Measurements from ENCODE around the gene RSBN1L. TPM values are rescaled to one million over a fixed set of nuclear protein-coding genes. Genes with fewer than 3 reads are reported as not detected.

Gene RSBN1L
- total RNA-seq, 4 donors from 2014 or later, result 18.7 to 40.8 (median 25.9) TPM

DNA sequence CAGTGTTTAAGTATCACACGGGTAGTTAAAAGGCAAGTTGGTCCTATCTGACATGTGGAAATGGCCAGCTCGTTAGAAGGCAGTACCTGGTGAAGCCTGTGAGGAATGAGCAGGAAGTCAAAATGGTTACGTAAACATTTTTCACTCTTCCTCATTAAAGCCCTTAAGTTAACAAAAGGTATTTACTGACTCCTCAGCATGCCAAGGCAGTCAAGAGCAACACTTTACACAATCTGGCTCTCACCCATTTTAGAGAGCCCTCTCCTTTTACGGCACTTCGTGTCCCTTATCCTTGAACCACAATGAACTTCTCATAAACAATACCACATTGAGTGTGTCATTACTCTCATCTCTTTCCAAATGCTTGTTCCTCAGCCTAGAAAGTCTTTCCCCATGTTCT is 11.0 kb upstream of the RSBN1L start:
- peak overlapping the region; percentile 15 to 76 (median 54) for H3K27ac ChIP-seq
- WGBS, 2 donors (ENCODE audit: low coverage in 1 of 2), result 28 to 38% methylated on average over 5 of the region's 5 CpGs
- TF ChIP-seq EP300 (IDR thresholded peaks at IDR 0.05), result no peak
- peak; percentile 68 for TF ChIP-seq POLR2AphosphoS5 (IDR thresholded peaks at IDR 0.05)
- TF ChIP-seq POLR2A (IDR thresholded peaks at IDR 0.05), result no peak
- TF ChIP-seq, protein P1, sequence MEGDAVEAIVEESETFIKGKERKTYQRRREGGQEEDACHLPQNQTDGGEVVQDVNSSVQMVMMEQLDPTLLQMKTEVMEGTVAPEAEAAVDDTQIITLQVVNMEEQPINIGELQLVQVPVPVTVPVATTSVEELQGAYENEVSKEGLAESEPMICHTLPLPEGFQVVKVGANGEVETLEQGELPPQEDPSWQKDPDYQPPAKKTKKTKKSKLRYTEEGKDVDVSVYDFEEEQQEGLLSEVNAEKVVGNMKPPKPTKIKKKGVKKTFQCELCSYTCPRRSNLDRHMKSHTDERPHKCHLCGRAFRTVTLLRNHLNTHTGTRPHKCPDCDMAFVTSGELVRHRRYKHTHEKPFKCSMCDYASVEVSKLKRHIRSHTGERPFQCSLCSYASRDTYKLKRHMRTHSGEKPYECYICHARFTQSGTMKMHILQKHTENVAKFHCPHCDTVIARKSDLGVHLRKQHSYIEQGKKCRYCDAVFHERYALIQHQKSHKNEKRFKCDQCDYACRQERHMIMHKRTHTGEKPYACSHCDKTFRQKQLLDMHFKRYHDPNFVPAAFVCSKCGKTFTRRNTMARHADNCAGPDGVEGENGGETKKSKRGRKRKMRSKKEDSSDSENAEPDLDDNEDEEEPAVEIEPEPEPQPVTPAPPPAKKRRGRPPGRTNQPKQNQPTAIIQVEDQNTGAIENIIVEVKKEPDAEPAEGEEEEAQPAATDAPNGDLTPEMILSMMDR (IDR thresholded peaks at IDR 0.05), result no peak
- H3K4me3 ChIP-seq, result no peak overlapping the region
- no peaks in the 10 kb centered on the region for H3K9me3 ChIP-seq
- peaks cover 0 to 53% (median 0%) of the 10 kb centered on the region in 3 donors for H3K4me1 ChIP-seq
- ATAC-seq, result peak; percentile 82
- H3K36me3 ChIP-seq, result peaks cover 0 to 30% of the 10 kb centered on the region in 2 donors
- H3K27me3 ChIP-seq, result no peaks in the 10 kb centered on the region

DNA sequence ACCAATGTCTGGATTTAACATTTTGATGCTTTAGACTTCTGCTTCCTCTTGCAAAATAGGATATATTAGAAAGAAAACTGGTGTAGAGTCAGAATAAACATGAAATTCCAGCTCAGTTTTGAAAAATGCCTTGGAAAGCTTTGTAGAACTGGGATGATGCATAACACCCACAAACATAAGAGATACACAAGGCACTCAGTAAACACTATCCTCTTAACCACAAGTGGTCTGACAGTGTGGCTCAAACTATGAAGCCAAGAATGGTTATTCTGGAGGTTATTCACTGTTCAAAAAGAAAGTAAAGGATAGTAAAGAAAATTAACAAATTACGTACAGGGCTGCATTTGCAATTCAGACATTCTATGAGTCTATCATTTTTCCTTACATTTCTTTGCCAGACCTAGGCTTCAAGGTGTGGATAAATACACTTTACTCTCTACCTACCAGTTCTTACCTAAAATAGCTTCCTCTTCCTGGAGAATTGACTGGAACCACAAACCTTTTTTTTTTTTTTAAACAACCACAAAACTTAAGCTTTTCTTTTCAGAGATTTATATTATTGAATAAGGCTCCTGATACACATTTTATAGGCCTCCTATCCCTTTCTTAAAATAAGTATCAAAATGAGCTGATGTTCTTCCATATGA is 9.0 kb upstream of the RSBN1L start:
- TF ChIP-seq POLR2AphosphoS5 (IDR thresholded peaks at IDR 0.05) (no peak), EP300 (IDR thresholded peaks at IDR 0.05) (no peak), POLR2A (IDR thresholded peaks at IDR 0.05) (no peak)
- TF ChIP-seq, protein P1 (IDR thresholded peaks at IDR 0.05), result no peak
- H3K36me3 ChIP-seq, result peaks cover 0 to 21% of the 10 kb centered on the region in 2 donors
- ATAC-seq, result no peak
- H3K9me3 ChIP-seq, result no peaks in the 10 kb centered on the region
- H3K4me3 ChIP-seq, result no peak overlapping the region
- H3K27me3 ChIP-seq, result no peaks in the 10 kb centered on the region
- 63 to 86% methylated on average over 1 of the region's 1 CpG for WGBS, 2 donors (ENCODE audit: low coverage in 1 of 2)
- peak overlapping the region in 1 of 4 donors; percentile 26 for H3K27ac ChIP-seq
- peaks cover 0 to 65% (median 0%) of the 10 kb centered on the region in 3 donors for H3K4me1 ChIP-seq

DNA sequence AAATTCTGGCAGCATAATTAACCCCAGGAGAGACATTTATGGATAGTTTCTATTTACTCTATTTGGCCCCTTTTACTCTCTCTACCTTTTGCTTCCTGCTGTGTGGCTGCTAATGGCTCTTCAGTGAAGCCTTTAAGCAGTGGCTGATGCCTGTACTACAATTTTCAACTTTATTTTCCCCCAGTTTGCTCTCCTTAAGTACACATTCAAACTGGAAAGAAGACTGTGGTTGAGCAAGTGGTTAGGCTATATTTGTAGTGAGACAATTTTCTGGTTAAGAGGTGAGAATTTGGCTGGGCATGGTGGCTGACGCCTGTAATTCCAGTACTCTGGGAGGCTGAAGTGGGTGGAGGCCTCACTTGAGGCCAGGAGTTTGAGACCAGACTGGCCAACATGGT is 8.5 kb upstream of the RSBN1L start:
- ATAC-seq, result no peak
- Histone ChIP-seq H3K9me3 (no peaks in the 10 kb centered on the region), H3K4me1 (peaks cover 0 to 70% (median 0%) of the 10 kb centered on the region in 3 donors), H3K27me3 (no peaks in the 10 kb centered on the region), H3K36me3 (peaks cover 0 to 16% of the 10 kb centered on the region in 2 donors), H3K4me3 (no peak overlapping the region), H3K27ac (no peak overlapping the region)
- WGBS, 2 donors (ENCODE audit: low coverage in 1 of 2), result 100% methylated on average over 1 of the region's 1 CpG; no CpG with 5 or more reads in 1 of the 2 donors
- TF ChIP-seq POLR2AphosphoS5 (IDR thresholded peaks at IDR 0.05) (no peak), EP300 (IDR thresholded peaks at IDR 0.05) (no peak), POLR2A (IDR thresholded peaks at IDR 0.05) (no peak)
- TF ChIP-seq, protein P1 (IDR thresholded peaks at IDR 0.05), result no peak

DNA sequence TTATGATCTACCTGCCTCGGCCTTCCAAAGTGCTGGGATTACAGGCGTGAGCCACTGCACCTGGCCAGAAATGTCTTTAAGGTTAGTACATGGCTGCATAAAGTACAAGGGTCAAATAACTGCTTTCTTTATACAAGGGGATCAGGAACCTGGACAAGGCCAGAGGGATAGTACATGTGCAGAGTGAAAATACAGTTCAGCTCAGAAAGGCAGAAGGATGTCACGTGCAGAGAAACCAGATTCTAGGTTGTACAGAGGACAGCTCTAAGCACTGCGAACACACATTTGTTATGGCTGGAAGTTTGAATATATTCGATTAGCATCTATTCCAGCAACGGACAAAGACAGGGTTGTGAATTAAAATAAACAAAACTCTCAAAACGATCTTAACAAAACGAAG is 6.0 kb upstream of the RSBN1L start:
- H3K36me3 ChIP-seq, result peaks cover 0 to 8% of the 10 kb centered on the region in 2 donors
- H3K27ac ChIP-seq, result peak overlapping the region in 2 of 4 donors; percentile 22 to 46
- no peak for ATAC-seq
- TF ChIP-seq, protein P1 (IDR thresholded peaks at IDR 0.05), result no peak
- TF ChIP-seq POLR2AphosphoS5 (IDR thresholded peaks at IDR 0.05) (no peak), EP300 (IDR thresholded peaks at IDR 0.05) (no peak), POLR2A (IDR thresholded peaks at IDR 0.05) (no peak)
- no peaks in the 10 kb centered on the region for H3K9me3 ChIP-seq
- no peak overlapping the region for H3K4me3 ChIP-seq
- peaks cover 0 to 80% (median 10%) of the 10 kb centered on the region in 3 donors for H3K4me1 ChIP-seq
- 48 to 49% methylated on average over 6 to 8 of the region's 8 CpGs for WGBS, 2 donors (ENCODE audit: low coverage in 1 of 2)
- no peaks in the 10 kb centered on the region for H3K27me3 ChIP-seq

All from gastroesophageal sphincter (tissue), 4 donors.